NCI-H1436 treated with DMSO at 0.1 percent for 48 hours (cell line): ENCODE data around the gene PMPCB.

ENCODE experiments used
- DNase-seq: peaks from one replicate; lab custom pipeline; 2025; lab: John Stamatoyannopoulos, UW

The PMPCB gene

DNA sequence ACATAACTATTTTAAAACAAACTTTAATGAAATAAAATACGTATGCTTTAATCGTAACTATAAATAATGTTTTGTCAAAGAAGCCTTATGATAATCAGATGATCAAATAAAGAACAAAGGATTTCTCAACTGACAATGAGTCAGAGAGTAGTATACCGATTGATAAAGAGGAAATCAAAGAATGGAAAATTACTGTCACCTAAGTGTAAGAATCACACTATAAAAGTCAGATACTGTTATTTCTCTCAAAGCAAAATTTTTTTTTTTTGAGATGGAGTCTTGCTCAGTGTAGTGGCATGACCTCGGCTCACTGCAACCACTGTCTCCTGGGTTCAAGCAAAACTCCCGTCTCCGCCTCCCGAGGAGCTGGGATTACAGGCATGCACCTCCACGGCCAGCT, 28.5 kb downstream of the PMPCB start:
- DNase-seq = no peak

DNA sequence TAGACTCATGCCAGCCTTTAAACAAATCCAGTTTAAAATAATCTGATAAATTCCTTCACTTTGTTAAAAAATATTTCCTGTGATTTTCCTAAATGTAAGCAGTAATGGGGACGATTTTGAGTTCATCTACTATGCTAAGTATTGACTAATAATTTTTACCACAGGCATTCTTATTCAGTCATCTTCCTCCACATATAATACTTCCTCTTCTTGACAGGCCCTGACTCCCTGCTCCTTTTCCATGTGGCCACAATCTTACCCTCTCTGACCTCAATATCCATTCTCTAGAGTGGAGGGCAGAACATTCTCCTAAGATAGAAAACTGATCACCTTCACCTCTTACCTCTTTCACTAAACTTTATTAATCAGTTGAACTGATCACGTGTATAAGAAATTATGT, 39.5 kb downstream of the PMPCB start:
- DNase-seq = no peak

DNA sequence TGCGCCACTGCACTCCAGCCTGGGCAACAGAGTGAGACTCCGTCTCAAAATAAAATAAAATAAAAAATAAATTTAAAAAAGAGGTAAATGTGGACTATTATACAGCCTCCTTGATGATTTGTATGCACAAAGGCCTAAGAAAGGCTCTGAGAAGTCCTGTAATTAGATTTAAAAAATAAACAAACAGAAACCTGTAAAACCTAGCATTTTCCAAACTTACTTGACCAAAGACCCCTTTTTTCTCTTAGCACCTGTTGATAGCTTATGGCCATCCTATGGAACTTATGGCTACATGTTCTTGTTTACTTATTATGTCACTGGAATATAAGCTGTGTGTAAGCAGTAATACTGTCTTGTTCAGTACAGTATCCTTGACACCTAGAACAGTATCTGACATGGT, 41.6 kb downstream of the PMPCB start:
- no peak for DNase-seq

DNA sequence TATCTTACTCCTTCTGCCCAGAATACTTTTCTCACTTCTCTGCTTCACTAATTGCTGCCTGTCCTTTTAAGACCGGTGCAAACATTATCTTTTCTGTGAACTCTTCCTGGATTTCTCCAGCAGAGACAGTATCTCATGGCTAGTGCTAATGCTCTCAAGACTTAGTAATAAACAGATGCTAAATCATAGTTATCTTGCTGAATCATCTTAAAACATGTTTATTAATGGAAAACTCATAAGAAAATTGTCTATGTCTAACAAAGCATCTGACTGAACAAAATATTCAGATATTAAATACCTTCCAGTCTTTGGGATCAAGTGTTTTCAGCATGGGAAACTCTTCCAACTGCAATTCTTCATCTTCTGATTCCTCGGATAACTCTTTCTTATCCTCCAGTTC, 44.2 kb downstream of the PMPCB start:
- DNase-seq = no peak

DNA sequence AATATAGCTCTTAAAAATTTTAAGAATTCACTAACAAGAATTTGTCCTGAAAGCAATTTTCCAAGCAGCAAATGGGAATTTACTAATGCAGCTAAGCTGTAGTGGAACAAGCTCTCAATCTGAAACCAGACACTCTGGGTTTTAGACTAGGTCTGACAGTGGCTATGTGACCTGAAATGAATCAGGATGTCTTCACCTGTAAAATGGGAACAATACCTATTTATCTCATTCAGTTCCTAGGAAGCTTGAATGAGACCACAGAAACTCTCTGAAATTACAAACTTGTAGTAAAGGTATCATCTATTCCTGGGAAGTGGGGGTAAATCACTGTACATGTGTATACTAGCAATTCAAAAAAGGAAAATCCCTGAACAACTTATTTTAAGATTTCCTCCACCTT, 46.1 kb downstream of the PMPCB start:
- DNase-seq = no peak

DNA sequence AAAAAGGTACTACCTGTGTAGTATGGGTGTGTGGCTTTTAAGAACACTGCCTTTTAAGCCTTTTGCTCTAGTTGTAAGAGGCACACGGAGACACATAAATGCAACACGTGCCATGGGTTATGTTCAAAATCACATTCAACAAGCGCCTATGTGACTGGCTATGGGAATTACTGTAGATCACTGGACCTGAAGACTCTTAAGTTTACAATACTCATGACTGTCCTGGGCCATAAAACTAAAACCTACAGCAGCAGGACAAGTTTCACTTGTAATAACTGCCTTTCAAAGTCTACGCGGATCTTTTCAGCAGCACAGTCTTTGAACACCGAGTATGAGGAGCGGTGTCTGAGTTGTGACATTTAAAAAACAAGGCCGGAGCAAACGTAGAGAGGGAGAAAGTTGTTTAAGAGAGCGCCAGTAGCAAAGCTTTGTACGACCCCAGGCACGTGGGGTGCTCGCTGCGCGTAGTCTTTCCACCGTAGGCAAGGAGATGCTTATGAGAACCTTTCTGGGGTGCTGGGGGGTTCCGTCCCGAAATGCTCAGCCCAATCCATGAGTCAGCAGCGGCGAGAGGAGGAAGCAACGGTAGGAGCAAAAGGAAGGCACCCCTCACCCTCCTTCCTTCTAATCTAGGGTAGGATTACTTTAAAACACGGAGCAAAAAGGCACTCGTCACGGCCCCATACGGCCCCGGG, 46.7 kb downstream of the PMPCB start:
- DNase-seq = no peak

DNA sequence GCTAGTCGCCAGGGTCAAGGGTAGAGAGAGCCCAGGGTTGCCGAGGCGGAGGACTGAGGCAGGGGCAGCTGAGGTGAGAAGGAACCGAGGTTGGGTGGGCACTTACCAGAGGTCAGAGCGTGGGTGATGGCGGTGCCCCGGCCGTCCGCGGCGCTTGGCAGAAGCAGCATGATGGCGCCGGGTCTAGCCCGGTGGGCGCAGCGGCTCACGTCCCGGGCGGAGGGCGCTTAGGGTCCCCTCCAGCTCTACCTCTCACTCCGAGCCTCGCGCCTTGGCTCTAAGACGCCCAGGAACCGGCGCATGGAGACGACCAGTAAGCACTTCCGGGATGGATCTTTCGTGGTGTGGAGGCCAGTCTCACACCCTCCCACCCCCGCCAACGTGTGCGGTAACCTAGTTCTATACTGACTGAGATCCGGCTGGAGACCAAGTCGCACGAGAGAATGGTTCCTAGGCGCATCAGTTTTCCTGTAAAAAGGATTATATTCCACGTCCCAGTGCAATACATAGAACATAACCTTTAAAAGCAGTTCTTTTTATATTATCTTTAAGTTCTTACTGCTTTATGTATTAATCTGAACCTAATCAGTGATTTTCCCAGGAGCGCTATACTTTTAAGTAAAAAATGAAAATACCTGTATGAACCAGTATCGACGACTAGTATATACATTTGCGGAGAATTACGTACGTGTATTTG, 47.4 kb downstream of the PMPCB start, which contains the start of gene DNAJC2:
DNAJC2 (minus strand) TSS at position 315 of the 697 bp plus-strand sequence; CDS start at position 170, 145 bp downstream.
- peak; percentile 52 for DNase-seq

DNA sequence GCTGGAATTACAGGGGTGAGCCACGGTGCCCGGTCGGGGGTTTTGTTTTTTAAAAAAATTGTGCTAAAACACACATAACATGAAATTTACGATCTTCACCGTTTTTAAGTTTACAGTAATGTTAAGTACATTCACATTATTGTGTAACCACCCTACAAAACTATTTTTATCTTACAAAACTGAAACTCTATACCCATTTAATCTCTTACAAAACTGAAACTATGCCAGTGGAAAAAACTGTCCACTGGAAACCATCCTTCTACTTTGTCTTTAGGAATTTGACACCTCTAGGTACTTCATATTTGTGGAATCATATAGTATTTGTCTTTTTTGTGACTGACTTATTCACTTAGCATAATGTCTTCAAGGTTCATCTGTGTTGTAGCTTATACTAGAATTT, 49.2 kb downstream of the PMPCB start:
- no peak for DNase-seq

DNA sequence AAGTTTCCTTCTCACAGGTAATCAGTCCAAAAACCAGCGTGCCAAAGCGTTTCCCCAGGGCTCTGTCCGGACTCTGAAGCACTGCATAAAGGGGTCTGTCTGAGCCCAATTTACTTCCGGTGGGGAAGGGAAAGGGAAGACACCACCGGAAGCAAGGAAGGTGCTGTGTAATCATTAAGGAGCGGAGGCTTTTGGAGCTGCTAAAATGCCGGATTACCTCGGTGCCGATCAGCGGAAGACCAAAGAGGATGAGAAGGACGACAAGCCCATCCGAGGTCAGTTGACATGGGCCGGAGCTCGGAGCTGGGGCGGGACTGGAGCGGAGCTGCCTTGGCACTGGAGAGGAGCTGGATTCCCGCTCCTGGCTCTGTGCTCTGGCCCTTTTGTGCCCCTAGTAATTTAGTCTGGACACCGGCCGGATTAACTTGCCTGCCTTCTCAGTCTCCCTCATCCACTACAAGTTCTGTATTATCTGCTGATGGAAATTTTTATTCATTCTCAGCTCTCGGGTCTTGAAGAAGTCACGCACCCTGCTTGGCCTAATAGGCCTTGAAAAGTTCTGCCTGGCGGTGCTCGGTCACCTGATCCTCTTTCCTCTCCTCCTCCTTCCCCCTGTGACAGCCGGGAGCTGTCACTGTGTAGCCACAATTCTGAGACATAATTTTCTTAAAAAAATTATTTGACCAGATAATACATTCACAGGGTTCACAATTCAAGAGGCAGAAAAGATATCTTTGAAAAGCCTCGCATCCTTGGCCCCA, 50.5 kb downstream of the PMPCB start, which contains the start of gene PSMC2:
PSMC2 (plus strand) TSS at position 137 of the 761 bp plus-strand sequence; CDS start at position 206, 69 bp downstream.
- peak; percentile 58 for DNase-seq

DNA sequence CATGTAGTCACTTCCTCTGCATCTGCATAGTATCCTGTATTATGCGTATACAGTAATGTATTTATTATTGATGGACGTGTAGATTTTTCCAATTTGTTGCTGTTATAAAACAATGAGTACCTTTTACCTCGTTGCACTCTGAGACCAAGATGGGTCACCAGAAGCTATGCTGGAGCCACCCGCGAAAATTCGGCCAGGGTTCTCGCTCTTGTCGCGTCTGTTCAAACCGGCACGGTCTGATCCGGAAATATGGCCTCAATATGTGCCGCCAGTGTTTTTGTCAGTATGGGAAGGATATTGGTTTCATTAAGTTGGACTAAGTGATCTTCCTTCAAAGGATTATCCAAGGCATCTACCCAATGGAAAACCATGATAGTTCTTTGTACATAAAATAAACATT, 51.2 kb downstream of the PMPCB start:
- DNase-seq = no peak

DNA sequence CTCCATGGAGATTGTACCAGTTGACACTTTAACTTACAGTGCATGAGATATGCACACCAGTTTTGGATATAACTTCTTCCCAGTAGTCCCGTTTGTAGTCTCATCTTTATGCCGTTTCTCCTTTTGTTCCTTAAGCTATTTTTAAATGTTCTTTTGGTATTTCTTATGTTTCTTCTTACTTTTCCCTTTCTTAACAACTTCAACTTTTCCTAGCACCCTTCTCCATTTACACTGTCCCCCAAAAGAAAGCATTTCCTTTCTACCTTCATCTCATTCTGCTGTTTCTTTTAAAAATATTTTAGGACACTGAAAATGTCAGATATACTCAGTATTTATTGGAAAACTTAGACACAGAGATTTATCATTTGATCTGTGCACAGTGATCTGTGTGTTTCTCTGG, 51.7 kb downstream of the PMPCB start:
- DNase-seq = no peak

DNA sequence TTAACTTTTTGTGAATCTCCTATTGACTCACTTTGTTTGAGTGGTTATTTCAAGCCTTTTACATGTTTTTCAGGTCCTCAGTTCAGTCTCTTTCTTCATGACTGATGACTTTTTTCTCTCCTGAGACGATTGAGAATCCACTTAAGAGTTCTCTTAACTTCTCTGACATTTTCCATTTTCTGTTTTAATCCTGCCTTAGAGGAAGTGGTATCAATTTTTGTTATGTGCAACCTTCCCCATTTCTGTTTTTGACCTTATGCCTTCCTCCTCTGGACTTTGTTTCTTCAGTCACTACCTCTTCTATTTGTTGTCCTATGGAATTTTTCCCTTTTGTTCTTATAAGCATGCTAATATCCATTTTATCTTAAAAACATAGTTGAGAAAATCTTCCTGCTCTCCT, 52.6 kb downstream of the PMPCB start:
- DNase-seq = no peak
